ENCODE data around the gene ADORA2B. TPM values are rescaled to one million over a fixed set of nuclear protein-coding genes. Genes with fewer than 3 reads are reported as not detected.

ADORA2B gene
- total RNA-seq, 4 donors from 2014 or later, result 0.40 to 2.0 (median 1.2) TPM; not detected in 1

DNA sequence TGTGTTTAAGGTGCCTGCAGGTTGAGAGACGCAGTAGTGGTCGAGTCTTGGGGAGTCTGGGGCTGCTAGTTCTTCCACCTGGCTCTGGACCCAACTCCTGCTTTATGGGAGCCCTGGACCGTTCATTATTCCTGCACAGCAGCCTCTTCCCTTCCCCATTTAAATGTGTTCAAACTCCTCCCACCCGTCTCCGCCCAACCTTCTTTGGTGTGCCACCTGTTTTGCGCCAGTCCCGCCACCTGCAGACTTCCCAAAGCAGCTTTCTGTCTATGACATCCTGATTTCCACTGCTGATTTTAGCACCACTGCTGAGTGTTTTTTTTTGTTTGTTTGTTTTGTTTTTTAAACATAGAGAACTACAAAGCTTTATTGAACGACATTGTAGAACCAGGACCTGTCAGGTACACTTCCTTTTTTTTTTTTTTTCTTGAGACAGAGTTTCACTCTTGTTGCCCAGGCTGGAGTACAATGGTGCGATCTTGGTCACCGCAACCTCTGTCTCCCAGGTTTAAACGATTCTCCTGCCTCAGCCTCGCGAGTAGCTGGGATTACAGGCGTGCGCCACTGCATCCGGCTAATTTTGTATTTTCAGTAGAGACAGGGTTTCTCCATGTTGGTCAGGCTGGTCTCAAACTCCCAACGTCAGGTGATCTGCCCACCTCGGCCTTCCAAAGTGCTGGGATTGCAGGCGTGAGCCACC lies 12.8 kb downstream of the ADORA2B start:
- WGBS, 2 donors (ENCODE audit: low coverage in 1 of 2), result 92 to 96% methylated on average over 4 to 18 of the region's 19 CpGs
- H3K27ac ChIP-seq, result no peak overlapping the region
- ATAC-seq, result no peak
- no peak for TF ChIP-seq POLR2AphosphoS5 (IDR thresholded peaks at IDR 0.05)
- TF ChIP-seq, protein P1, sequence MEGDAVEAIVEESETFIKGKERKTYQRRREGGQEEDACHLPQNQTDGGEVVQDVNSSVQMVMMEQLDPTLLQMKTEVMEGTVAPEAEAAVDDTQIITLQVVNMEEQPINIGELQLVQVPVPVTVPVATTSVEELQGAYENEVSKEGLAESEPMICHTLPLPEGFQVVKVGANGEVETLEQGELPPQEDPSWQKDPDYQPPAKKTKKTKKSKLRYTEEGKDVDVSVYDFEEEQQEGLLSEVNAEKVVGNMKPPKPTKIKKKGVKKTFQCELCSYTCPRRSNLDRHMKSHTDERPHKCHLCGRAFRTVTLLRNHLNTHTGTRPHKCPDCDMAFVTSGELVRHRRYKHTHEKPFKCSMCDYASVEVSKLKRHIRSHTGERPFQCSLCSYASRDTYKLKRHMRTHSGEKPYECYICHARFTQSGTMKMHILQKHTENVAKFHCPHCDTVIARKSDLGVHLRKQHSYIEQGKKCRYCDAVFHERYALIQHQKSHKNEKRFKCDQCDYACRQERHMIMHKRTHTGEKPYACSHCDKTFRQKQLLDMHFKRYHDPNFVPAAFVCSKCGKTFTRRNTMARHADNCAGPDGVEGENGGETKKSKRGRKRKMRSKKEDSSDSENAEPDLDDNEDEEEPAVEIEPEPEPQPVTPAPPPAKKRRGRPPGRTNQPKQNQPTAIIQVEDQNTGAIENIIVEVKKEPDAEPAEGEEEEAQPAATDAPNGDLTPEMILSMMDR (IDR thresholded peaks at IDR 0.05), result no peak
- no peak for TF ChIP-seq POLR2A (IDR thresholded peaks at IDR 0.05)
- no peak for TF ChIP-seq EP300 (IDR thresholded peaks at IDR 0.05)
- no peaks in the 10 kb centered on the region for H3K36me3 ChIP-seq
- no peaks in the 10 kb centered on the region for H3K27me3 ChIP-seq
- no peaks in the 10 kb centered on the region for H3K9me3 ChIP-seq
- H3K4me3 ChIP-seq, result no peak overlapping the region
- peaks cover 0 to 8% (median 0%) of the 10 kb centered on the region in 3 donors for H3K4me1 ChIP-seq

DNA sequence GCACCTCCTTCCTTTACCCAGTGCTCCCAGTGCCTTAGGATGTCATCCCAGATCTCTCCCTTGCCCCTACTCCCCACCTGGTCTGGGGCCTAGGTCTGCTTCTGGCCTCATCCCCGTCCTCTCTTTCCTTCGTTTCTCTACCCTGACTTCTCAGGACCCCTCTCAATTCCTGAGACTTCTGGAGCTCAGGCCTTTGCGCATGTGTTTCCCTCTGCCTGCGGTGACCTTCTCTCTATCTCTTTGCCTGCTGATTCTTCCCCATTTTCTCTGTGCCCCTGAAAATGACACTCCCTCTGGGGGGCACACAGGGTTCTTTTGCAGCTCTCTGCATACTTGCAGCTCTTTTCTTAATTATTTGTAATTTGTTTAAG lies 13.5 kb downstream of the ADORA2B start:
- no peak for ATAC-seq
- Histone ChIP-seq H3K4me1 (peaks cover 0 to 8% (median 0%) of the 10 kb centered on the region in 3 donors), H3K4me3 (no peak overlapping the region), H3K27me3 (no peaks in the 10 kb centered on the region), H3K9me3 (no peaks in the 10 kb centered on the region), H3K36me3 (no peaks in the 10 kb centered on the region), H3K27ac (no peak overlapping the region)
- 91 to 94% methylated on average over 2 to 4 of the region's 4 CpGs for WGBS, 2 donors (ENCODE audit: low coverage in 1 of 2)
- TF ChIP-seq, protein P1 (IDR thresholded peaks at IDR 0.05), result no peak
- no peak for TF ChIP-seq POLR2AphosphoS5 (IDR thresholded peaks at IDR 0.05)
- TF ChIP-seq EP300 (IDR thresholded peaks at IDR 0.05), result no peak
- TF ChIP-seq POLR2A (IDR thresholded peaks at IDR 0.05), result no peak

- no peaks in the 10 kb centered on the region for H3K36me3 ChIP-seq
- ATAC-seq, result no peak
- TF ChIP-seq POLR2AphosphoS5 (IDR thresholded peaks at IDR 0.05), result no peak
- TF ChIP-seq, protein P1 (IDR thresholded peaks at IDR 0.05), result no peak
- TF ChIP-seq POLR2A (IDR thresholded peaks at IDR 0.05), result no peak
- TF ChIP-seq EP300 (IDR thresholded peaks at IDR 0.05), result no peak
- no peak overlapping the region for H3K4me3 ChIP-seq
- WGBS, 2 donors (ENCODE audit: low coverage in 1 of 2), result 90% methylated on average over 2 of the region's 4 CpGs; no CpG with 5 or more reads in 1 of the 2 donors
- H3K27me3 ChIP-seq, result no peaks in the 10 kb centered on the region
- peaks cover 0 to 14% (median 0%) of the 10 kb centered on the region in 3 donors for H3K4me1 ChIP-seq
- no peaks in the 10 kb centered on the region for H3K9me3 ChIP-seq
- no peak overlapping the region for H3K27ac ChIP-seq
Observed at GRCh38 chr17:15963670-15964110, 18.8 kb downstream of the ADORA2B start.

- H3K27ac ChIP-seq, result no peak overlapping the region
- no peaks in the 10 kb centered on the region for H3K27me3 ChIP-seq
- ATAC-seq, result no peak
- WGBS, 2 donors (ENCODE audit: low coverage in 1 of 2), result 86 to 91% methylated on average over 1 to 6 of the region's 6 CpGs
- H3K36me3 ChIP-seq, result no peaks in the 10 kb centered on the region
- no peak overlapping the region for H3K4me3 ChIP-seq
- H3K4me1 ChIP-seq, result peaks cover 0 to 9% (median 0%) of the 10 kb centered on the region in 3 donors
- no peaks in the 10 kb centered on the region for H3K9me3 ChIP-seq
- TF ChIP-seq POLR2A (IDR thresholded peaks at IDR 0.05) (no peak), POLR2AphosphoS5 (IDR thresholded peaks at IDR 0.05) (no peak), EP300 (IDR thresholded peaks at IDR 0.05) (no peak)
- TF ChIP-seq, protein P1 (IDR thresholded peaks at IDR 0.05), result no peak
Observed at GRCh38 chr17:15965528-15965927, 20.6 kb downstream of the ADORA2B start.
